Inflammatory macrophage (primary cell): ENCODE measurements around the gene XRCC5.
"Not testable (repeated sequence)": the region's sequence is repeated elsewhere in the genome, so short reads cannot be mapped to it uniquely, and the experiment has no call there.

Source experiments
- DNase-seq, 2 donors: peaks; one replicate each; pipeline ENCODE4 v3.0.0-alpha.2; 2020 to 2022
- total RNA-seq, 18 experiments: gene quantifications; one replicate each; lab custom pipeline; 2026; ENCODE audit warnings: mixed read lengths in 6 of 18, inconsistent platforms in 2 of 18; lab: John Stamatoyannopoulos, UW

XRCC5 gene
- total RNA-seq: 179 to 539 (median 391) reads per million in 18 experiments

- peak; percentile 99 for DNase-seq
These were observed at the start of gene XRCC5 for GRCh38 chr2:216108967-216109921. Gene XRCC5, plus strand, starts transcription at chr2:216109348. Its CDS starts 89 bp downstream, at chr2:216109437.

DNA sequence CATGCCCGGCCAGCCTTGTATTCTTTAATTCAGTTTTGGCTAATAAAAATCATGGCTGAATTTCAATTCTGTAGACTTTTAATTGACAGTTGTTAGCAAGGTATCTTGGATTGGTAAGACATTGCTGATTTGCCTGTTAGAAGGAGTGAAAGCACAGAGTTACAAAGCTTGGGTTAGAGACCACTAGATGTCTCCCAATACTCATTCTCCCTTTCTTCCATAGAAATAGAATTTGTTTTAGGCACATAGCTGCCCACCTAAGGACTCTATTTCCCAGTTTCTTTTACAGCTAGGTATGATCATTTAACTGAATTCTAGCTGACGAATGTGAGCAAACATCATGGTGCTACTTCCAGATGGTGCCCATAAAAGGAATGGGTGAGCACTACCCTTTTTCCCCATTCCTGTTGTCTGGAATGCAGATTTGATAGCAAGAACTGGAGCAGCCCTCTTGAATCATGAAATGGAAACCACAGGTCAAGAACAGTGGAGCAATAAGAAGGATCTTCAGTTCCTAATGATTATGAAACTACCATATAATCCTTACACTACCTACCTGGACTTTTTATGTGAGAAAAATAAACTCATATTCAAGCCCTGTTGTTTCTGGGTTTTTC lies 45.0 kb upstream of the XRCC5 start:
- DNase-seq: no peak

DNA sequence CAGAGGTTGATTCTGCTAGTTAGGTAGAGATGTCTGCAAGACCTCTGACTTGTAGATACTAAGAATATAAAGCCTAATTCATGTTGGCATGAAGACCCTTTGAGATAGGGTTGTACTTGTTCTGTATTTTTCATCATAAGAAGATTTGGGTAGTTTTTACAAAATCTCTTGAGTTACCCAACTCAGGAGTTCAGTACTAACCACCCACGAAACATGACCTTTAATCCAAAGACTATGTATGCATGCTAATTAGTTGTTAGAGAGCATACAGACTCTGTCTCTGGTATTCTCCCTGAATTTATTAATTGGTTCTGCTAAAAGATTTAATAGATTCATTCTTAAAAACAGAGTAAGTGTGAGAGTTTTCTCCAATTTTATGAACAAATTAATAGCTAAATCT lies 44.5 kb upstream of the XRCC5 start:
- DNase-seq: no peak

GRCh38 chr2:216066230-216066629 lies 42.9 kb upstream of the XRCC5 start:
- DNase-seq: no peak

DNA sequence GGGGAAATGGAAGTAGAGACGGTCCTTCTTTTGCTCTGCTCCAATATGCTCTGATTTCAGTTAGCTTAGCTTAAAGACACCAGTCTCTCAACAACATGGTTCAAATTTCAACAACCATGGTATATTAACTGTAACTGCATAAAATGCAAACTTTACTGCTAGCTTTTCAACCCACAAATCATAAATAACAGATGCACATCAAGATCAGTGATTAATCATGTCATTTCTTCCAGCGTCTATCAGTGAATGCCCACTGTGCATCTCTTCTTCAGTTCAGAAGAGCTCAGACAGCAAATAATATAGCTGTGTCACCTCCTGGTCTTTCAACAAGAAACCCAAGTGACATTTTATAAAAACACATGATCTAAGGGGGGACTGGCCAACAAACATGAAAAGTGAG lies 40.1 kb upstream of the XRCC5 start:
- DNase-seq: no peak

GRCh38 chr2:216070195-216070594 lies 39.0 kb upstream of the XRCC5 start:
- DNase-seq: no peak

DNA sequence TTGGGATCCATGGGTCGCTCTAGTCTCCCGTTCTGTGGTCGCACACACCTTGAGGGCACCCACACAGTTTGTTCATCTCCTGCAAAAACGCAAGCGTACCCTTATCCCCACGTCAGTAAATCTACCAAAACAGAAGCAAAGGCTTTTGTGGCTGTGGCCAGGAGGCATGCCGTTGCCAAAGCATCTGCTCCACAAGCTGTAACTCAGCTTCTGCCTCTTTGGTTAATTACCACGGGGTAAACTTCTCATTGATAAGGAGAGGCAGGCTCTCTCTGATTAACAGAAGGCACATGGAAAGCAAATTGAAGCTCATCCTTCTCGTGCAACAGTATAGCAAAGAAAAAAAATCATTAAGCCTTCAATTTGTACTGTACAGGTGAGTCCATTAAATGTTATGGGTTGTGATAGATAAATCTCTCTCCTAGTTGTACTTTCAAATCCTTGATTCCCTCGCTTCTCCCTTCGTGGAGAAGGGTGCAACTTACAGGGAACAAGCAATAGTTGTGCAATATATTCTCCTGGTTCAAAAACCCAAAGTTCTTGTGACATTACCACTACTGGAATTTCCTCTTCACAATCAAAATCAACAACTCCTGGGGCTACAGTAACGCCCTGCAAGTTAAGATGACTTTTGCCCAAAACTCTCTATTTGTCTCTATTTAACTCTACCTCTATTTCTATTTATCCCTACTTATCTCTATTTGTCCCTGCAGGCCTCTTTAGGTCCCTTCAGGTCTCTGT lies 37.9 kb upstream of the XRCC5 start:
- no peak for DNase-seq

DNA sequence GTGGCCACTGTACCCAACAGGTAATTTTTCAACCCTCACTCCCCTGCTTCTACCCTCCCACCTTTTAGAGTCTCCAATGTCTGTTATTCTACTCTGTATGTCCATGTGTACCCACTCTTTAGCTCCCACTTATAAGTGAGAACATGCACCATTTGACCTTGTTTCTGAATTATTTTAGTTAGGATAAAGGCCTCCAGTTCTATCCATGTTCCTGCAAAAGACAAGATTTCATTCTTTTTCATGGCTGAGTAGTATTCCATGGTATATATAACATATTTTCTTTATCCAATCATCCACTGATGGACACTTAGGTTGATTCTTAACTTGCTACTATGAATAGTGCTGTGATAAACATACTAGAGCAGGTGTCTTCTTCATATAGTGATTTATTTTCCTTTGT lies 36.7 kb upstream of the XRCC5 start:
- no peak for DNase-seq

- DNase-seq: no peak
These were observed 35.4 kb upstream of the XRCC5 start for GRCh38 chr2:216073773-216074172.

DNA sequence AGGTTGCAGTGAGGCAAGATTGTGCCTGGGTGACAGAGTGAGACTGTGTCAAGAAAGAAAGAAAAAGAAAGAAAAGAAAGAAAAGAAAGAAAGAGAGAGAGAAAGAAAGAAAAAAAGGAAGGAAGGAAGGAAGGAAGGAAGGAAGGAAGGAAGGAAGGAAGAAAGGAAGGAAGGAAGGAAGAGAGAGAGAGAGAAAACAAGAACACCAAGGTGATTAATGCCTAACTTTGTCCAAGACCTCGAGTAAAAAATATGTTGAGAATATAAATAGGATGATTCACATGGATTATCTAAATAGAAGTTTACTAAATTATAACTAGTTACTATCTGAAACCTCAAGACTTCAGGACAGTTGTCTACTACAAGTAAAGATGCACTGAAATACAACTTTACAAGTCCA lies 34.8 kb upstream of the XRCC5 start:
- no peak for DNase-seq

DNA sequence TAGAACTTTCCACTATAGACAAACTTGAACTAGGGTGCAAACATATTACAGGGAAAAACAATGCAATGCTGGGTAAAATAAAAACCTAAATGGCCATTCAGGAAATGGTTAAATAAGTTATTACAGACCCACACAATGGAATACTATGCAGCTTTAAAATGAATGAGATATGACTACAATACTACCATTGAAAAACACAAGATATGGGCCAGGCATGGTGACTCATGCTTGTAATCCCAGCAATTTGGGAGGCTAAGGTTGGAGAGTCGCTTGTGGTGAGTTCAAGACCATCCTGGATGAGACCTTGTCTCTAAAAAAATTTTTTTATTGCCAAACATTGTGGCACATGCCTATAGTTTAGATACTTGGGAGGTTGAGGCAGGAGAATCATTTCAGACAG lies 34.4 kb upstream of the XRCC5 start:
- no peak for DNase-seq

DNA sequence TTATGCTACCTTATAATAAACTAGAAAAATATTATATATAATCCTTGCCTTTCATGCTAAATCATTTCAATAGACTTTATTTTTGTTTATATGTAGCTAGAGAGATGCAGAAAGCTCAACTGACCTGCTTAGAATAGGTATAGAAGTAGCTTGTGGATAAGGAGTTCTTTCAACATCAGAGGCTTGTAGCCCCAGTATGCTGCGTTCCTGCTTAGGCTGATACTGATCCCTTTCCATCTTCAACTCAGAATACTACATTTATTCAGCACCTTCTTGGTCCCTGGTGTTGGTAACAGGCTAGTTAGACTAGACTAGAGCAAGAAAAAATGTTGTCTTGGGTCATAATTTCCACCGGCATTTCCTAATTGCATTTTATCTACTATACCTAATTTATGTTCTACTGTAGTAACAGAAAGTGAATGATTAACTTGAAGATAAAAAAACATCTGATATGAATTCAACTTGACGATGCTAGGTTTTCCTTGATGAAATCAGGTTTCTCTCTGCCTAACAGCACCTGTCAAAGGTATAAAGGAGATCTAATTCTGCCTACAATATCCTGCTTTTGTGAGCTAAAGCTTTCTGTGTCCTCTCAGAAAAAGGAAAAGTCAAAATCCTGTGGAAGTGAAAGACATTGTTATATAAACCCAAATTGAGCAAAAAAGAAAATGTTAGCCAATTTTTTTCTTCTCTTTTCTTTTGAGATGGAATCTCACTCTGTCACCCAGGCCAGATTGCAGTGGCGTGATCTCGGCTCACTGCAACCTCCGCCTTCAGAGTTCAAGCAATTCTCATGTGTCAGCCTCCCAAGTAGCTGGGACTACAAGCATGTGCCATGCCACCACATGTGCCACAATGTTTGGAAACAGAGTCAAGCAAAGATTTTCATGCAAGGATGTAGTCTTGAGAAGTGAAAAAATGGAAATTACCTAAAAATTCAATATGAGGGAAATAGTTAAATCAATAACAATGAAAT lies 33.4 kb upstream of the XRCC5 start:
- no peak for DNase-seq

DNA sequence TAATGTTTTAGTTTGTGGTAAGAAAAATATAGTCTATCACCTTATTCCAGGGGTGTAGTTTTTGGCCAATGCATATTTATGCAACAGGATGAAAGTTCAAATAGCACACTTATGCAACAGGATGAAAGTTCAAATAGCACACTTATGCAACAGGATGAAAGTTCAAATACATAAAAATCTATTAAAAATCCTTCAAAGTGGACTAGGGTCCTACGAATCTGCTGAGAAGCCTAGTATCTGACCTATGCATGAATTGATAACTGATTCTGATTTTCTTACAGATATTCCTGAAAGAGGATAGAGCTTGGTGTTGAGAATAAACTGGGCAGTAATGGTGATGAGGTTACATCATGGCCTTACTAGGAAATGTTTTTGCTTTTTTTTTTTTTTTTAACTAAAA lies 30.4 kb upstream of the XRCC5 start:
- peak in 1 of 2 donors; percentile 8 for DNase-seq

DNA sequence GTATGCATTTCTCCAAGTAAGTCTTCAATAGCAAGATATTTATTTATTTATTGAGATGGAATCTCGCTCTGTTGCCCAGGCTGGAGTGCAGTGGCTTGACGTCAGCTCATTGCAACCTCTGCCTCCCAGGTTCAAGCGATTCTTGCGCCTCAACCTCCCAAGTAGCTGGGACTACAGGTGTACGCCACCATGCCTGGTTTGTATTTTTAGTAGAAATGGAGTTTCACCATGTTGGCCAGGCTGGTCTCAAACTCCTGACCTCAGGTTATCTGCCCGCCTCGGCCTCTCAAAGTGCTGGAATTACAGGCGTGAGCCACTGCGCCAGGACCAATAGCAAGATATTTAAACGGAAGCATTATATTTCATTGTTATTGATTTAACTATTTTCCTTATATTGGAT lies 29.1 kb upstream of the XRCC5 start:
- not testable (repeated sequence) for DNase-seq

- no peak for DNase-seq
These were observed 28.1 kb upstream of the XRCC5 start for GRCh38 chr2:216081012-216081411.

- DNase-seq: peak; percentile 54 to 66
These were observed 27.5 kb upstream of the XRCC5 start, which contains the start of the genes PECR and TMEM169 for GRCh38 chr2:216081487-216082116. Gene PECR, minus strand, starts transcription at chr2:216081809. Its CDS starts 68 bp downstream, at chr2:216081741. Gene TMEM169, plus strand, starts transcription at chr2:216081919. Its CDS starts 14,045 bp downstream, at chr2:216095964.

GRCh38 chr2:216082117-216082711 lies 26.9 kb upstream of the XRCC5 start:
- DNase-seq: no peak

GRCh38 chr2:216082805-216083204 lies 26.3 kb upstream of the XRCC5 start:
- DNase-seq: peak; percentile 61 to 69

- no peak for DNase-seq
These were observed 25.5 kb upstream of the XRCC5 start for GRCh38 chr2:216083464-216084281.

- DNase-seq: no peak
These were observed 24.6 kb upstream of the XRCC5 start for GRCh38 chr2:216084547-216084946.
